Fibroblast of peridontal ligament (primary cell): ENCODE data around the gene TRIM62.

Experiments
- DNase-seq: peaks from one replicate; pipeline ENCODE4 v3.0.0-alpha.2; 2010; ENCODE audit errors: extremely low read depth

Gene TRIM62

GRCh38 chr1:33099290-33100118 lies 82.3 kb downstream of the TRIM62 start:
- DNase-seq = peak; percentile 100

- DNase-seq = peak; percentile 71
Observed at GRCh38 chr1:33098371-33098770, 83.5 kb downstream of the TRIM62 start.

GRCh38 chr1:33097762-33098161 lies 84.1 kb downstream of the TRIM62 start:
- DNase-seq = no peak

GRCh38 chr1:33097137-33097611 lies 84.7 kb downstream of the TRIM62 start:
- DNase-seq = no peak

- DNase-seq = peak; percentile 65
Observed at GRCh38 chr1:33096363-33097005, 85.4 kb downstream of the TRIM62 start.
